ENCODE data around the gene KPNA6.

- TF ChIP-seq POLR2A (IDR thresholded peaks at IDR 0.05; ENCODE audit: low read depth, low read length) (no peak), SMAD5 (IDR thresholded peaks at IDR 0.05; ENCODE audit: low read depth) (no peak), CTCF (IDR thresholded peaks at IDR 0.05 in 2 of 3, conservative IDR thresholded peaks at IDR 0.05 in 1 of 3; ENCODE audit: control insufficient read depth in 2 of 3, extremely low read depth in 1 of 3, insufficient read depth in 1 of 3, low read depth in 3 of 3, low read length in 3 of 3) (no peak), HDGF (IDR thresholded peaks at IDR 0.05) (no peak), SP1 (IDR thresholded peaks at IDR 0.05; ENCODE audit: low read depth, low read length) (no peak), KDM1A (IDR thresholded peaks at IDR 0.05; ENCODE audit: borderline replicate concordance) (no peak)
- TF ChIP-seq, protein P1, sequence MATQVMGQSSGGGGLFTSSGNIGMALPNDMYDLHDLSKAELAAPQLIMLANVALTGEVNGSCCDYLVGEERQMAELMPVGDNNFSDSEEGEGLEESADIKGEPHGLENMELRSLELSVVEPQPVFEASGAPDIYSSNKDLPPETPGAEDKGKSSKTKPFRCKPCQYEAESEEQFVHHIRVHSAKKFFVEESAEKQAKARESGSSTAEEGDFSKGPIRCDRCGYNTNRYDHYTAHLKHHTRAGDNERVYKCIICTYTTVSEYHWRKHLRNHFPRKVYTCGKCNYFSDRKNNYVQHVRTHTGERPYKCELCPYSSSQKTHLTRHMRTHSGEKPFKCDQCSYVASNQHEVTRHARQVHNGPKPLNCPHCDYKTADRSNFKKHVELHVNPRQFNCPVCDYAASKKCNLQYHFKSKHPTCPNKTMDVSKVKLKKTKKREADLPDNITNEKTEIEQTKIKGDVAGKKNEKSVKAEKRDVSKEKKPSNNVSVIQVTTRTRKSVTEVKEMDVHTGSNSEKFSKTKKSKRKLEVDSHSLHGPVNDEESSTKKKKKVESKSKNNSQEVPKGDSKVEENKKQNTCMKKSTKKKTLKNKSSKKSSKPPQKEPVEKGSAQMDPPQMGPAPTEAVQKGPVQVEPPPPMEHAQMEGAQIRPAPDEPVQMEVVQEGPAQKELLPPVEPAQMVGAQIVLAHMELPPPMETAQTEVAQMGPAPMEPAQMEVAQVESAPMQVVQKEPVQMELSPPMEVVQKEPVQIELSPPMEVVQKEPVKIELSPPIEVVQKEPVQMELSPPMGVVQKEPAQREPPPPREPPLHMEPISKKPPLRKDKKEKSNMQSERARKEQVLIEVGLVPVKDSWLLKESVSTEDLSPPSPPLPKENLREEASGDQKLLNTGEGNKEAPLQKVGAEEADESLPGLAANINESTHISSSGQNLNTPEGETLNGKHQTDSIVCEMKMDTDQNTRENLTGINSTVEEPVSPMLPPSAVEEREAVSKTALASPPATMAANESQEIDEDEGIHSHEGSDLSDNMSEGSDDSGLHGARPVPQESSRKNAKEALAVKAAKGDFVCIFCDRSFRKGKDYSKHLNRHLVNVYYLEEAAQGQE (IDR thresholded peaks at IDR 0.05; ENCODE audit: low read depth, low read length), result no peak
Observed at GRCh38 chr1:32216566-32216965, 108.7 kb downstream of the KPNA6 start.
